GM12878 (cell line): ENCODE measurements around the gene TSPAN31.

Experiments used
- CREM ChIP-seq: IDR thresholded peaks from 2 replicates; pipeline ENCODE4 v1.6.1; 2014; ENCODE audit warnings: antibody characterized with exemption, low read depth
- POLR2A ChIP-seq: IDR thresholded peaks from 2 replicates; pipeline ENCODE4 v1.6.1; 2011; ENCODE audit warnings: low read depth, mild to moderate bottlenecking, low read length
- POLR2AphosphoS5 ChIP-seq: IDR thresholded peaks from 2 replicates; pipeline ENCODE4 v1.6.1; 2011; ENCODE audit warnings: mild to moderate bottlenecking, low read length, inconsistent platforms
- TCF7 ChIP-seq: IDR thresholded peaks from 2 replicates; pipeline ENCODE4 v1.6.1; 2014; ENCODE audit warnings: antibody characterized with exemption, borderline replicate concordance
- TF ChIP-seq, protein P1 (sequence below): fragments of 450-650 bp; IDR thresholded peaks from 2 replicates; pipeline ENCODE4 v1.6.1; 2014; ENCODE audit warnings: mild to moderate bottlenecking
- TF ChIP-seq, protein P2 (sequence below): fragments of 150-350 bp; IDR thresholded peaks from 2 replicates; pipeline ENCODE4 v1.6.1; 2014; ENCODE audit warnings: mild to moderate bottlenecking, low read depth, low read length
- TF ChIP-seq, protein P3 (sequence below), 3 experiments: IDR thresholded peaks in 2 of 3; conservative IDR thresholded peaks in 1 of 3; 2 replicates each; pipeline ENCODE4 v1.5.1; 2011; ENCODE audit warnings: low read depth in 3 of 3, low read length in 3 of 3, mild to moderate bottlenecking in 3 of 3, control low read depth in 2 of 3, moderate library complexity in 2 of 3, inconsistent platforms in 1 of 3, mixed read lengths in 1 of 3; ENCODE audit not compliant: control insufficient read depth in 2 of 3, insufficient read depth in 1 of 3; ENCODE audit errors: extremely low read depth in 1 of 3
- TF ChIP-seq, protein P4 (sequence below): fragments of 450-650 bp; IDR thresholded peaks from 2 replicates; pipeline ENCODE4 v1.6.1; 2016; ENCODE audit warnings: mild to moderate bottlenecking

DNA sequence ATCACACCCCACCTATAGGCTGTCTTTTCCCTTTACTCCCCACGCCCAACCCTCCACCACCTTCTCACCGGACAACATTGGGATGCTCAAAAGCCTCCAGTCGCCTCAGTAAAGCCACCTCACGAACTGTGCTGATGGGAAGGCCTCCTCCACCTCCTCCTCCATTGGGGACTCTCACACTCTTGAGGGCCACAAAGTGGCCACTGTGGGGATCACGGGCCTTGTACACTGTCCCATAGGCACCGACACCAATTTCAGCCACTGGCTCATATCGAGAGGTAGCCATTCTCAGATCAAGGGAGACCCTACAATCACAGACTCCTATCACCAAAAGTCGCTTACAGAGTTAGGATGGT, 6.6 kb downstream of the TSPAN31 start:
- no peak for TF ChIP-seq POLR2A
- no peak for TF ChIP-seq POLR2AphosphoS5
- TF ChIP-seq, protein P1, sequence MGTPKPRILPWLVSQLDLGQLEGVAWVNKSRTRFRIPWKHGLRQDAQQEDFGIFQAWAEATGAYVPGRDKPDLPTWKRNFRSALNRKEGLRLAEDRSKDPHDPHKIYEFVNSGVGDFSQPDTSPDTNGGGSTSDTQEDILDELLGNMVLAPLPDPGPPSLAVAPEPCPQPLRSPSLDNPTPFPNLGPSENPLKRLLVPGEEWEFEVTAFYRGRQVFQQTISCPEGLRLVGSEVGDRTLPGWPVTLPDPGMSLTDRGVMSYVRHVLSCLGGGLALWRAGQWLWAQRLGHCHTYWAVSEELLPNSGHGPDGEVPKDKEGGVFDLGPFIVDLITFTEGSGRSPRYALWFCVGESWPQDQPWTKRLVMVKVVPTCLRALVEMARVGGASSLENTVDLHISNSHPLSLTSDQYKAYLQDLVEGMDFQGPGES, result no peak
- TF ChIP-seq, protein P2, sequence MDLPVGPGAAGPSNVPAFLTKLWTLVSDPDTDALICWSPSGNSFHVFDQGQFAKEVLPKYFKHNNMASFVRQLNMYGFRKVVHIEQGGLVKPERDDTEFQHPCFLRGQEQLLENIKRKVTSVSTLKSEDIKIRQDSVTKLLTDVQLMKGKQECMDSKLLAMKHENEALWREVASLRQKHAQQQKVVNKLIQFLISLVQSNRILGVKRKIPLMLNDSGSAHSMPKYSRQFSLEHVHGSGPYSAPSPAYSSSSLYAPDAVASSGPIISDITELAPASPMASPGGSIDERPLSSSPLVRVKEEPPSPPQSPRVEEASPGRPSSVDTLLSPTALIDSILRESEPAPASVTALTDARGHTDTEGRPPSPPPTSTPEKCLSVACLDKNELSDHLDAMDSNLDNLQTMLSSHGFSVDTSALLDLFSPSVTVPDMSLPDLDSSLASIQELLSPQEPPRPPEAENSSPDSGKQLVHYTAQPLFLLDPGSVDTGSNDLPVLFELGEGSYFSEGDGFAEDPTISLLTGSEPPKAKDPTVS, result no peak
- TF ChIP-seq, protein P3, sequence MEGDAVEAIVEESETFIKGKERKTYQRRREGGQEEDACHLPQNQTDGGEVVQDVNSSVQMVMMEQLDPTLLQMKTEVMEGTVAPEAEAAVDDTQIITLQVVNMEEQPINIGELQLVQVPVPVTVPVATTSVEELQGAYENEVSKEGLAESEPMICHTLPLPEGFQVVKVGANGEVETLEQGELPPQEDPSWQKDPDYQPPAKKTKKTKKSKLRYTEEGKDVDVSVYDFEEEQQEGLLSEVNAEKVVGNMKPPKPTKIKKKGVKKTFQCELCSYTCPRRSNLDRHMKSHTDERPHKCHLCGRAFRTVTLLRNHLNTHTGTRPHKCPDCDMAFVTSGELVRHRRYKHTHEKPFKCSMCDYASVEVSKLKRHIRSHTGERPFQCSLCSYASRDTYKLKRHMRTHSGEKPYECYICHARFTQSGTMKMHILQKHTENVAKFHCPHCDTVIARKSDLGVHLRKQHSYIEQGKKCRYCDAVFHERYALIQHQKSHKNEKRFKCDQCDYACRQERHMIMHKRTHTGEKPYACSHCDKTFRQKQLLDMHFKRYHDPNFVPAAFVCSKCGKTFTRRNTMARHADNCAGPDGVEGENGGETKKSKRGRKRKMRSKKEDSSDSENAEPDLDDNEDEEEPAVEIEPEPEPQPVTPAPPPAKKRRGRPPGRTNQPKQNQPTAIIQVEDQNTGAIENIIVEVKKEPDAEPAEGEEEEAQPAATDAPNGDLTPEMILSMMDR (IDR thresholded peaks at IDR 0.05 in 2 of 3, conservative IDR thresholded peaks at IDR 0.05 in 1 of 3; ENCODE audit: control insufficient read depth in 2 of 3, extremely low read depth in 1 of 3, insufficient read depth in 1 of 3, low read depth in 3 of 3, low read length in 3 of 3), result no peak
- TF ChIP-seq CREM, result no peak
- TF ChIP-seq, protein P4, sequence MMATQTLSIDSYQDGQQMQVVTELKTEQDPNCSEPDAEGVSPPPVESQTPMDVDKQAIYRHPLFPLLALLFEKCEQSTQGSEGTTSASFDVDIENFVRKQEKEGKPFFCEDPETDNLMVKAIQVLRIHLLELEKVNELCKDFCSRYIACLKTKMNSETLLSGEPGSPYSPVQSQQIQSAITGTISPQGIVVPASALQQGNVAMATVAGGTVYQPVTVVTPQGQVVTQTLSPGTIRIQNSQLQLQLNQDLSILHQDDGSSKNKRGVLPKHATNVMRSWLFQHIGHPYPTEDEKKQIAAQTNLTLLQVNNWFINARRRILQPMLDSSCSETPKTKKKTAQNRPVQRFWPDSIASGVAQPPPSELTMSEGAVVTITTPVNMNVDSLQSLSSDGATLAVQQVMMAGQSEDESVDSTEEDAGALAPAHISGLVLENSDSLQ, result no peak
- no peak for TF ChIP-seq TCF7
